OCI-LY3 (cell line): ENCODE data around the gene NUP98.
"Not testable (repeated sequence)": the region's sequence is repeated elsewhere in the genome, so short reads cannot be mapped to it uniquely, and the experiment has no call there.

ENCODE experiments used
- H2AFZ ChIP-seq: fragments of 200-600, 300-600 bp; shearing (Covaris generic); 2 replicates; pipeline ENCODE4 v1.6.0; 2014; ENCODE audit warnings: antibody characterized with exemption, low read depth, low read length
- H3K27ac ChIP-seq: fragments of 200-600, 300-600 bp; sonication (generic); 2 replicates; pipeline ENCODE4 v1.5.1; 2014; ENCODE audit warnings: mild to moderate bottlenecking, low read length, moderate library complexity, mixed read lengths
- H3K27me3 ChIP-seq: fragments of 200-600, 300-600 bp; sonication (generic); 2 replicates; pipeline ENCODE4 v1.6.1; 2014; ENCODE audit warnings: low read depth, low read length, mixed read lengths
- H3K36me3 ChIP-seq: fragments of 200-600, 300-600 bp; sonication (generic); replicated peaks from 2 replicates; pipeline ENCODE3; 2014; ENCODE audit warnings: low read depth, low read length, mixed read lengths
- H3K4me1 ChIP-seq: fragments of 300-600, 200-600 bp; sonication (generic); 2 replicates; pipeline ENCODE4 v1.6.1; 2014; ENCODE audit warnings: low read length, mixed read lengths
- H3K4me2 ChIP-seq: fragments of 200-600, 300-600 bp; sonication (generic); 2 replicates; pipeline ENCODE4 v1.6.1; 2014; ENCODE audit warnings: low read length, mixed read lengths
- H3K4me3 ChIP-seq: fragments of 300-600, 200-600 bp; sonication (generic); 2 replicates; pipeline ENCODE4 v1.5.1; 2014; ENCODE audit warnings: antibody characterized with exemption, mild to moderate bottlenecking, low read length, moderate library complexity
- H3K79me2 ChIP-seq: fragments of 300-600, 200-600 bp; shearing (Covaris generic); 2 replicates; pipeline ENCODE4 v1.6.1; 2014; ENCODE audit warnings: mild to moderate bottlenecking, low read length, mixed read lengths
- H3K9ac ChIP-seq: fragments of 300-600, 200-600 bp; shearing (Covaris generic); 2 replicates; pipeline ENCODE4 v1.6.0; 2014; ENCODE audit warnings: mild to moderate bottlenecking, low read length, moderate library complexity
- H3K9me3 ChIP-seq: fragments of 200-600, 300-600 bp; shearing (Covaris generic); 2 replicates; pipeline ENCODE4 v1.6.1; 2014; ENCODE audit warnings: low read length, mixed read lengths; ENCODE audit not compliant: insufficient read depth
- H4K20me1 ChIP-seq: fragments of 200-600, 300-600 bp; sonication (generic); 2 replicates; pipeline ENCODE4 v1.6.1; 2016; ENCODE audit warnings: low read length, mixed read lengths; ENCODE audit not compliant: insufficient read depth
- EZH2phosphoT487 ChIP-seq: fragments of 200-600 bp; shearing (Covaris generic); IDR thresholded peaks from 2 replicates; pipeline ENCODE4 v1.6.1; 2018; ENCODE audit warnings: antibody characterized with exemption, mixed run types, low read depth
- TF ChIP-seq, protein P1 (sequence below): fragments of 200-600, 300-600 bp; sonication (generic); IDR thresholded peaks from 2 replicates; pipeline ENCODE4 v1.5.1; 2014; ENCODE audit warnings: antibody characterized with exemption, low read length, low read depth

Gene NUP98

DNA sequence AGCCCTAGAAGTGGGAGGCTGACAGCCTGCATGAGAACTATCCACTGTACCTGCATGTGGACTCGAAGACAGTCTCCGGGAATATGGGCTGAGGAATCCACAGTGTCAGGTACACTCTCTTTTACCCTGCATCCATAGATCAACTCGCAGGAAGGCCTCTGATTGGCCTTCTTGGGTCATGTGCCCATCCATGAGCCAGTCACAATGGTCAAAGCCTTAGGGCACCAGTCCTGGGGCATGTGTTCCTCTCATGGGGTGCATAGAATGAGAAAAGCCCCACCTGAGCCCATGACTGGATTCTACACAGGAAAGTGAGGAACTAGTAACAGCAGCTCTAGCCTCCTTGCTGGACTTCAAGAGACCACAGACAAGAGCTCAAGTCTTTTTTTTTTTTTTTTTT, 141.8 kb downstream of the NUP98 start:
- no peak overlapping the region for H3K4me2 ChIP-seq
- H3K36me3 ChIP-seq: no peaks in the 10 kb centered on the region
- no peaks in the 10 kb centered on the region for H3K4me1 ChIP-seq
- H3K27ac ChIP-seq: no peak overlapping the region
- no peak overlapping the region for H3K9ac ChIP-seq
- no peaks in the 10 kb centered on the region for H4K20me1 ChIP-seq
- H2AFZ ChIP-seq: no peak overlapping the region
- H3K79me2 ChIP-seq: no peaks in the 10 kb centered on the region
- TF ChIP-seq, protein P1, sequence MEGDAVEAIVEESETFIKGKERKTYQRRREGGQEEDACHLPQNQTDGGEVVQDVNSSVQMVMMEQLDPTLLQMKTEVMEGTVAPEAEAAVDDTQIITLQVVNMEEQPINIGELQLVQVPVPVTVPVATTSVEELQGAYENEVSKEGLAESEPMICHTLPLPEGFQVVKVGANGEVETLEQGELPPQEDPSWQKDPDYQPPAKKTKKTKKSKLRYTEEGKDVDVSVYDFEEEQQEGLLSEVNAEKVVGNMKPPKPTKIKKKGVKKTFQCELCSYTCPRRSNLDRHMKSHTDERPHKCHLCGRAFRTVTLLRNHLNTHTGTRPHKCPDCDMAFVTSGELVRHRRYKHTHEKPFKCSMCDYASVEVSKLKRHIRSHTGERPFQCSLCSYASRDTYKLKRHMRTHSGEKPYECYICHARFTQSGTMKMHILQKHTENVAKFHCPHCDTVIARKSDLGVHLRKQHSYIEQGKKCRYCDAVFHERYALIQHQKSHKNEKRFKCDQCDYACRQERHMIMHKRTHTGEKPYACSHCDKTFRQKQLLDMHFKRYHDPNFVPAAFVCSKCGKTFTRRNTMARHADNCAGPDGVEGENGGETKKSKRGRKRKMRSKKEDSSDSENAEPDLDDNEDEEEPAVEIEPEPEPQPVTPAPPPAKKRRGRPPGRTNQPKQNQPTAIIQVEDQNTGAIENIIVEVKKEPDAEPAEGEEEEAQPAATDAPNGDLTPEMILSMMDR: no peak
- TF ChIP-seq EZH2phosphoT487: no peak
- peaks cover 6% of the 10 kb centered on the region for H3K27me3 ChIP-seq
- no peak overlapping the region for H3K4me3 ChIP-seq
- no peaks in the 10 kb centered on the region for H3K9me3 ChIP-seq

DNA sequence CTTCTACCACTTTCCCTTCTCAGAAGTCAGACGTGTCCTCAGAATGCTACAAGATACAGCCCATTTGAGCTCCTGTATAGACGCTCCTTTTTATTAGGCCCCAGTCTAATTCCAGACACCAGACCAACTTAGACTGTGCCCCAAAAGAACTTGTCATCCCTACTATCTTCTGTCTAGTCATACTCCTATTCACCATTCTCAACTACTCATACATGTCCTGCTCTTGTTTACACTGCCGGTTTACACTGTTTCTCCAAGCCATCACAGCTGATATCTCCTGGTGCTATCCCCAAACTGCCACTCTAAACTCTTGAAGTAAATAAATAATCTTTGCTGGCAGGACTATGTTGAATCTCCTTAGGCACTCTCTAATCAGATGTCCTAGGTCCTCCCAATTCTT, 144.8 kb downstream of the NUP98 start:
- H4K20me1 ChIP-seq, H3K9ac ChIP-seq, H3K79me2 ChIP-seq, H3K27ac ChIP-seq, H3K36me3 ChIP-seq, H2AFZ ChIP-seq, H3K4me1 ChIP-seq, H3K9me3 ChIP-seq, H3K4me2 ChIP-seq, H3K27me3 ChIP-seq, H3K4me3 ChIP-seq: not testable (repeated sequence)

DNA sequence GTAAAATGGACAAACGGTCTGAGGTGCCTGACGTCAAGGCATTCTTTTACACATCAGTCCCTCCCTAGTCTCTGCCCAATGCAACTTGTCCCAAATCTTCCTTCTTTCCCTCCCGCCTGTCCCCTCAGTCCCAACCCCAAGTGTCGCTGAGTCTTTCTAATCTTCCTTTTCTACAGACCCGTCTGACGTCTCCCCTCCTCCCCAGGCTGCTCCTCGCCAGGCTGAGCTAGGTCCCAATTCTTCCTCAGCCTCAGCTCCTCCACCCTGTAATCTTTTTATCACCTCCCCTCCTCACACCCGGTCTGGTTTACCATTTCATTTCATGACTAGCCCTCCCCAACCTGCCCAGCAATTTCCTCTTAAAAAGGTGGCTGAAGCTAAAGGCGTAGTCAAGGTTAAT, 148.0 kb downstream of the NUP98 start:
- H3K27ac ChIP-seq, H2AFZ ChIP-seq, H3K4me3 ChIP-seq, H3K9me3 ChIP-seq, H3K9ac ChIP-seq, H3K4me2 ChIP-seq, H3K36me3 ChIP-seq, H3K4me1 ChIP-seq, H4K20me1 ChIP-seq, H3K79me2 ChIP-seq, H3K27me3 ChIP-seq: not testable (repeated sequence)

DNA sequence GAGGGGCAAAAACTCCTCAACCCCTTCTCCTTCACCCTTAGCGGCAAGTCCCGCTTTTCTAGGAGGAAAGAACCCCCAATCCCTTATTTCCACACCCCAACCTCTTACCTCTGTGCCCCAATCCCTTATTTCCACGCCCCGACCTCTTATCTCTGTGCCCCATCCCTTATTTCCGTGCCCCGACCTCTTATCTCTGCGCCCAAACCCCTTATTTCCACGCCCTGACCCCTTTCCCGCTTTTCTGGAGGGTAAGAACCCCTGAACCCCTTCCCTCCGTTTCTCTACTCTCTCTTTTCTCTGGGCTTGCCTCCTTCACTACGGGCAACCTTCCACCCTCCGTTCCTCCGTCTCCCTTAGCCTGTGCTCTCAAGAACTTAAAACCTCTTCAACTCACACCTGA, 148.5 kb downstream of the NUP98 start:
- H3K4me3 ChIP-seq, H4K20me1 ChIP-seq, H2AFZ ChIP-seq, H3K4me2 ChIP-seq, H3K79me2 ChIP-seq, H3K9ac ChIP-seq, H3K9me3 ChIP-seq, H3K27me3 ChIP-seq, H3K36me3 ChIP-seq, H3K27ac ChIP-seq, H3K4me1 ChIP-seq: not testable (repeated sequence)

DNA sequence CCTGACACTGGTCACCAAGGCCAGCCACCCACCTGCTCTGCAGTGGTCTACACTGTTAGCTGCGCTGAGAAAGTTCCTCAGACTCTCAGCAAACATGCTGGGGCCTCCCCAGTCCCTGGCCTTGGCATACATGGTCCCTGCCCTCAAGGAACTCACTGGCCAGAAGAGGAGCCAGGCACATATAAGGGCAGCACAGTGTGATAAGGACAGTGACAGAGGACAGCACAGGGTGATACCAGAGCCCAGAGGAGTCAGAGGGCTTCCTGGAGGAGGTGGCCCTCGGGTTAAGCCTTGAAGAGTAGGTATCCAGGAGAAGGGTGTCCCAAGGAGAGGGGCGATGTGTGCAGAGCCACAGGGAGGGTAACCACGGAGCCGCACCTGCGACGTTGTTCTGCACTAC, 151.8 kb downstream of the NUP98 start:
- Histone ChIP-seq H2AFZ (no peak overlapping the region), H3K4me2 (no peak overlapping the region), H4K20me1 (no peaks in the 10 kb centered on the region), H3K79me2 (no peaks in the 10 kb centered on the region), H3K9ac (no peak overlapping the region), H3K4me1 (no peaks in the 10 kb centered on the region), H3K36me3 (no peaks in the 10 kb centered on the region), H3K4me3 (no peak overlapping the region), H3K9me3 (no peaks in the 10 kb centered on the region), H3K27ac (no peak overlapping the region), H3K27me3 (no peaks in the 10 kb centered on the region)
- no peak for TF ChIP-seq EZH2phosphoT487
- TF ChIP-seq, protein P1: no peak

DNA sequence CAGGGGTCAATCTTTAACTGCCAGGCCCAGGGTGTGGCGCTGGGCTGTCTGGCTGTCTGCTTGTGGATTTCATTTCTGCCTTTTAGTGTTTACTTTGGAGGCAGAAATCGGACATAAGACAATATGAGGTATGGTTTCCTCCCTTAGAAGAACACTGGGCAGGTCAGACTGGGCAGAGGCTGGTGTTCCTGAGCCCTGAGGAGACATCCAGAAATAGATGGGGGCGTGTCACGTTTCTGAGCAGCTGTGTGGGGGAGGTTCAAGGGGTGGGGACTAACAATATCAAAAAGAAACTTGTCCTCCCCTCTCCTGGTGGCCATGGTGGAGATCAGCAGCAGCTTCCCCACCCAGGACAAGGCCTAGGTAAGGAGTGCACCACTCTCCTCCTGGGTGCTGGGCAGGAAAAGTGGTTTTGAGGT, 152.5 kb downstream of the NUP98 start, which contains the start of gene ART1:
ART1 (plus strand) TSS at position 312 of the 419 bp plus-strand sequence. CDS start 14,086 bp downstream, outside the sequence.
- H2AFZ ChIP-seq: no peak within 1 kb of the TSS
- H3K9me3 ChIP-seq: no peaks in the 10 kb centered on the region
- H3K27me3 ChIP-seq: no peaks in the 10 kb centered on the region
- H3K79me2 ChIP-seq: no peaks in the 10 kb centered on the region
- no peak within 1 kb of the TSS for H3K4me3 ChIP-seq
- H3K4me2 ChIP-seq: no peak within 1 kb of the TSS
- H4K20me1 ChIP-seq: no peaks in the 10 kb centered on the region
- H3K36me3 ChIP-seq: no peaks in the 10 kb centered on the region
- no peaks in the 10 kb centered on the region for H3K4me1 ChIP-seq
- H3K9ac ChIP-seq: no peak within 1 kb of the TSS
- TF ChIP-seq, protein P1: no peak
- no peak for TF ChIP-seq EZH2phosphoT487
- H3K27ac ChIP-seq: no peak within 1 kb of the TSS

DNA sequence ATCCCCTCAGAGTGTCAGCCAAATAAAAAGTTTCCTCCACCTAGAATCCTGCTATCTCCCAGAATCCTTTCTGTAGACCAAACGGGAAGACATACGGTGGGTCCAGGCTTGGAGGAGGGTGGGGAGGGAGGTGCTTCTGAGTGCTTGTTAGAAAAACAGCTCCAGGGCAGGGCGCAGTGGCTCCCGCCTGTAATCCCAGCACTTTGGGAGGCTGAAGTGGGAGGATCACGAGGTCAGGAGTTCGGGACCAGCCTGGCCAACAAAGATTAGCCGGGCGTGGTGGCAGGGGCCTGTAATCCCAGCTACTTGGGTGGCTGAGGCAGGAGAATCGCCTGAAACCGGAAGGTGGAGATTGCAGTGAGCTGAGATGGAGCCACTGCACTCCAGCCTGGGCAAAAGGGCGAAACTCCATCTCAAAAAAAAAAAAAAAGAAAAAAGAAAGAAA, 154.2 kb downstream of the NUP98 start:
- not testable (repeated sequence) for H3K9me3 ChIP-seq, H3K9ac ChIP-seq, H3K27ac ChIP-seq, H3K4me3 ChIP-seq, H3K36me3 ChIP-seq, H3K27me3 ChIP-seq, H3K79me2 ChIP-seq, H3K4me2 ChIP-seq, H4K20me1 ChIP-seq, H2AFZ ChIP-seq, H3K4me1 ChIP-seq
